Measurements from ENCODE around the gene KIF21B. TPM values are rescaled to one million over a fixed set of nuclear protein-coding genes. Genes with fewer than 3 reads are reported as not detected.

The KIF21B gene
- total RNA-seq, 1 experiment from 2014 or later, result 0.74 TPM

DNA sequence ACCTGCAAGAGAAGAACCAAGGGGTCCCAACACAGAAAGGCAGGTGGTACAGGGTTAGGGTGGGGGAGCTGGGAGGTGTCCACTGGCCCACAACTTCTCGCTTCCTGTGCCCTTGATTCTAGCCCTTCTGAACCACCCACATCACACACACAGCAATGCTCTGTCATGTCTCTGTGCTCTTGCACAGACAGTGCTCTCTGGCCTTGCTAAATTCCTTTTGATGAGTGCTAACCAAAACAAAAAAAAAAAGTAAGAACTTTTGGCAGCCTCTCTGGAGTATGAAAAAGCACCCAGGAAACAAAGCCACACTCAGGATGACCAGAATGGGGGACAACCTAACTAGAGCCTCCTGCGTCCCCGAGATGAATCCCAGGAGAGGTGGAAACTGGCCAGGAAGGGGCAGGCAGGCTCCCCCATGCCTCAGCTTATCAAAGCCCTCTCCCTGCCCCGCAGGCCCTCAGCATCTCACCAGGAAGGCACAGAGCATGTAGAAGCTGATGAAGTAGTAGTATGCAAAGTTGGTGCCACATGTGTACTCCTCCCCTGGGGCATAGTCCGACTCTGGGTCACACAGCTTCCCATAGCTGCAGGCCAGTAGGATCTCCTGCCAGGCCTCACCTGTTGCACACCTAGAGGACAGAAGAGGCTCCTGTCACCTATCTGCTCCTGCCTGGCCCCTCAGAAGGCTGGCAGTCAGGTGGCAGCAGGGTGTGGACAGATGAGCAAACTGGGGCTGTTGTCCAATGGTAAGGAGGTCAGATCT lies 27.2 kb upstream of the KIF21B start:
- in situ Hi-C loops (cut with HindIII; ENCODE audit: low pct_unique_long_range_greater_than_20kb, low sequenced_read_pairs), result no loop called here
- no peak for DNase-seq (ENCODE audit: low read depth, low spot score)

DNA sequence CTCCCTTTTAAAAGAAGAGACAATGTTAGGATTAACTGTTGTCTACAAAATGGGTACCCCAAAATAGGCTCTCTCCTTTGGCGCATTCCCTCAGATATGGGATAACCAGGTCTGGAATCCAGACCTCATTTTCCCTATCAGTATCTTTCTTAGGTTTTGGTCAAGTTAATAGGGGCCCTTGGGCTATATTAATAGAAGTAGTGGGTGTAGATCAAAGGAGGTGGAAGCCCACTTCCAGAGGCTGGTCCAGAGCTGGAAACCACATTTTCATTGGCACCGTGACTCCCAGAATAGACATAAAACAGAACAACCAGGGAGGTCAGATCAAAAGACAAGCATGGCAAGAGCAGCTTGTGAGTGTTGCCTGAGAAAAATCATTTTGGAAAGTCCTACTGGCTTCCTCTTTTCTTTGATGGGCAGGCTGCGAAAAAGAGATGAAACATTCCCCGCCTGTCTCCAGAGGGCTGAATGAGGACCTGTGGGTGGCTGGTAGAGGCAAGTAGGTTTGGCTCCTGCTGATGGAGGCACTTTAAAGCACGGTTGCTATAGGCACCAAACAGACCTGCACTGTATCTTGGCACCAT lies 25.8 kb upstream of the KIF21B start:
- no peak for DNase-seq (ENCODE audit: low read depth, low spot score)
- in situ Hi-C loops (cut with HindIII; ENCODE audit: low pct_unique_long_range_greater_than_20kb, low sequenced_read_pairs), result no loop called here

DNA sequence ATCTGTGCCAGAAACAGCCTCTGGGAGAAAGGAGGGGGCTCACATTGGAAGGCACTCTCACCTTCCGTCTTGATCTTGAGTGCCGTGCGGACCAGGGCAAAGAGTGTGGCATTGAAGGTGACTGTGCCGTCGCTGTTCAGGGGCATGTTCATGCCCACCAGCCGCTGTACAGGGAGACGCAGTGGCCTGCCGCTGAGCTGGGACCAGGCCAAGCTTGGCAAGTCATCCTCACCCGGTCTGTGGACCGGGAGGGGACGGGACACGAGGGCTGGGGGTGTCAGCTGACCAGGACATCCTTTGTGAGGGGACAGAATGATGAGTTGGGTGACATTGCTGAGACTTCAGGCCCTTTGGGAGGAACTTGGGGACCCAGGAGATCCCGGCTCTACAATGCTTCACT lies 25.0 kb upstream of the KIF21B start:
- no peak for DNase-seq (ENCODE audit: low read depth, low spot score)
- in situ Hi-C loops (cut with HindIII; ENCODE audit: low pct_unique_long_range_greater_than_20kb, low sequenced_read_pairs), result no loop called here

DNA sequence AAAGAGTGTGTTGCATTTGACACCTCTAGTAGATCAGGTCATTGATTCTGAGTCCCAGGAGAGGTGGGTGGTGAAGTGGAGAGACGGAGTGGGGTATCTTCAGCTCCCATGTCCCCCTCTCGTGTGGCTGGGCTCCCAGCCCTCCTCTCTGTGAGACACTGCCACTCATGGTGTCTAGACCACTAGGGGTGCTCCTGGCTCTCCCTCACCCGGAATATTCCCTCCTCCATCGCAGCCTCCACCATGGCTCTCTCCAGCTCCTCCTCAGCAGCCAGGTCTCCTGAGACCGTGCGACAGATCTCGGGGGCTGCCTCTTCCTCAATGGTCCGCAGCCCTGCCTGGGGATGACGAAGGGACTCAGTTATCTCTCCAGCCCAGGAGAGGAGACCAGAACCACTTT lies 20.6 kb upstream of the KIF21B start:
- DNase-seq (ENCODE audit: low read depth, low spot score), result no peak
- in situ Hi-C loops (cut with HindIII; ENCODE audit: low pct_unique_long_range_greater_than_20kb, low sequenced_read_pairs), result no loop called here

DNA sequence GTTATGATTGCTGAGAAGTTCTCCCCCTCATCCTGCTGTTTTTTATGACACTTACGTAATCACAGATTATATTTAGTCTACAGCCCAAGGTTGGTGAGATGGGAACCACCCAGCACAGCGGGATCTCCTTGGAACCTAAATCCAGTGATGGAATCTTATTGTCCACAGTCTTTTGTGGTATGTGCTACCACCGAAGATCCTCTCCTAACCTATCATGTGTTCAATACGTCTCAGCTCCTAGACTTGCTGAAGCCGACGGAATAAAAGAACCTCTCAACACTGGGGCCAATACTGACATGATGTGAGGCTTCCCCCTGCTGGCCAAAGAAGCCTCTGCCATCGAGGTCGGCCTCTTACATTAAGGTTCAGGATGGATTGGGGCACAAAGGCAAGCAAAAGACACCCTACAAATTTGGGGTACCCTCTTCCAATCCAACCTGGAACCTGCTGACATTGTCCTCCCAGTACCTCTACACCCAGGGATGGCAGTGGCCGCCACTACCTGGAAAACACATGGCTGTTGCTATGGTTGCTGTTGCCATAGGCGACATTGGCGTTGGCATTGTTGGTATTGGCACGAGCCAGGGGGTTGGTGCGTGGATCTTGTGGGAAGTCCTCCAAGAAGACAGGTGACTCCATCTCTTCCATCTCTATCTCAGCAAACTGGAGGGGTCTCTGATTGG lies 19.4 kb upstream of the KIF21B start:
- peak; percentile 69 for DNase-seq (ENCODE audit: low read depth, low spot score)
- in situ Hi-C loops (cut with HindIII; ENCODE audit: low pct_unique_long_range_greater_than_20kb, low sequenced_read_pairs), result no loop called here

DNA sequence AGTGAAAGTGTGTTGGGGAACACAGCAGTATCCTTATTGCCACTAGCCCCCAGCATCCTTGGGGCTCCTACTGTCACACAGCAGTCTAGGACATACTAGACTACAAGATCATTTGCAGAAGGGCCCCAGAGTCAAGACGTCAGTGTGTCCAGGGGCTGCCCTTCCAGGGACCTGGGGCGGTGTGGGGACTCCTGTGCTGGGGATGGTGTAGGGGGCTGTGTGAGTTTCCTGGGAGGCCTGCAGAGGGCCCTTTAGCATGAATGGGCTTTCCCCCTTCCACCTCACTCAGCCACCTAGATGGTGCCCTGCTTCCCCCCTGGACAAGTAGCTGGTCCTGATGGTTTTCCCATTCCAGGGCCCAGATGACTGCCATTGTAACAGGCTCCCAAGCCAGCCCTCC lies 17.5 kb upstream of the KIF21B start:
- in situ Hi-C loops (cut with HindIII; ENCODE audit: low pct_unique_long_range_greater_than_20kb, low sequenced_read_pairs), result no loop called here
- no peak for DNase-seq (ENCODE audit: low read depth, low spot score)

DNA sequence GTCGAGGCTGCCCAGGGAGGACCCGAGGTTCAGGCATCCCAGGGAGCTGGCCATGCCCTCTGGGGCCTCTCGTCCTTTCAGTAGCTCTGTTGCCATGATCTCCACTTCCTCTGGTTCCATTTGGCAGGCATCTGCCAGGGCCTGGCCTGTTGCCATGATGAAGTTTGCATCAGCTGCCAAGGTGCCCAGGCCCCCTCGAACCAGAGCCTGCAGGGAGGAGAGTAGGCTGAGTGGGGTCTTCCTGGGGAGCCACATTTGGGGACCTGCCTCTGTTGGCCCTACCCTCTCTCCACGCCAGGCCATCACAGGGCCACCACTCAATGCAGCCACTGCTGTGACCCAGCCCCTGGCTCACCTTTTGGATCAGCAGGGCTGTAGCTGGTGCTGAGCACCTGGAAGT lies 16.4 kb upstream of the KIF21B start:
- in situ Hi-C loops (cut with HindIII; ENCODE audit: low pct_unique_long_range_greater_than_20kb, low sequenced_read_pairs), result no loop called here
- DNase-seq (ENCODE audit: low read depth, low spot score), result no peak

DNA sequence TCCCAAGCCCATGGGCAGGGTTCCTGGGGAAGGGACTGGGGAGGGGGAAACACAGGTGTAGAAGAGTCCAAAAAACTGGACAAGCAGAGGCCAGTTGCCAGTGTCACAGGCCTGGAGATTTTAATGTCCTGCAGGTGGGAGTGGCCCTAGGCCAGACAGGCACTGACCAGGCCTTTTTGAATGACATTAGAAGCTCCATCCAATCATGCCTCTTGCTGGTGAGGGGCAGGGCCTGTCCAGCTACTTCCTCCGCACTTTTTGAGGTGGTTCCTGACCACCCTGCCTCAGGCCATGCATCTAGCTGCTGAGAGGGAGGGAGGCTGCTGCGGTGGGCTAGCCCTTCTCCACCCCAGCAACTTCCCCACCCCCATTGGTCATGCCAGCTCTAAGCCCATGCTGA lies 15.9 kb upstream of the KIF21B start:
- no peak for DNase-seq (ENCODE audit: low read depth, low spot score)
- in situ Hi-C loops (cut with HindIII; ENCODE audit: low pct_unique_long_range_greater_than_20kb, low sequenced_read_pairs), result no loop called here

DNA sequence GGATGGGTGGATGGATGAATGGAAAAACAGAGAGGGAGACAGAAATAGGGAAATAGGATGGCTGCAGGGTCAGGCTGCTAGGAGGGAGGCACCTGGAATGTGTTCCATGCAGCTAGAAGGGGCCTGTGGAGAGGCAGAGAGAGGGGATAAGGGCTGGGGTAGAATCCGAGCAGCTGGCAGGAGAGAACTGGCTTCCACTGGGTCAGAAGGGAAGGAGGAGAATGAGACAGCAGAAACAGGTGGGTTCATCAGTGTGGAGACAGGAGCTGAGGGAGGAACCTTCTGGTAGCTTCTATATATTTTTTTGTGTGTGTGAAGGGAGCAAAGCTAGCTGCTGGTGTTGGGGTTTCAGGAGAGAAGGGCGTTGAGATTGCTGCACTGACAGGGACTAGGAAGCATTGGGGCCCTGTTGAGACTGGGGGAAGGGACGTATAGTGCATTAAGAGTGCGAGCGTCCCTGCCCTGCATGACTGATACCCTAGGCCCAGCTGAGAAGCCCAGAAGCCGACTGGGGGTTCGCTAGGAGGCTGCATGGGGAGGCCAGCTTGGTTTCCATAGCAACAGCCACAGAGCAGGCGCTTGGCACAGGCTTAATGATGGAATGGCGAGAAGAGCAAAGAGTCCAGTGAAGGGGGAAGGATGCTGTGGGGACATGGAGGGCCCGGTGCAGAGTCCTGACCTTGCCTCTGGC lies 14.8 kb upstream of the KIF21B start:
- in situ Hi-C loops (cut with HindIII; ENCODE audit: low pct_unique_long_range_greater_than_20kb, low sequenced_read_pairs), result no loop called here
- DNase-seq (ENCODE audit: low read depth, low spot score), result no peak

DNA sequence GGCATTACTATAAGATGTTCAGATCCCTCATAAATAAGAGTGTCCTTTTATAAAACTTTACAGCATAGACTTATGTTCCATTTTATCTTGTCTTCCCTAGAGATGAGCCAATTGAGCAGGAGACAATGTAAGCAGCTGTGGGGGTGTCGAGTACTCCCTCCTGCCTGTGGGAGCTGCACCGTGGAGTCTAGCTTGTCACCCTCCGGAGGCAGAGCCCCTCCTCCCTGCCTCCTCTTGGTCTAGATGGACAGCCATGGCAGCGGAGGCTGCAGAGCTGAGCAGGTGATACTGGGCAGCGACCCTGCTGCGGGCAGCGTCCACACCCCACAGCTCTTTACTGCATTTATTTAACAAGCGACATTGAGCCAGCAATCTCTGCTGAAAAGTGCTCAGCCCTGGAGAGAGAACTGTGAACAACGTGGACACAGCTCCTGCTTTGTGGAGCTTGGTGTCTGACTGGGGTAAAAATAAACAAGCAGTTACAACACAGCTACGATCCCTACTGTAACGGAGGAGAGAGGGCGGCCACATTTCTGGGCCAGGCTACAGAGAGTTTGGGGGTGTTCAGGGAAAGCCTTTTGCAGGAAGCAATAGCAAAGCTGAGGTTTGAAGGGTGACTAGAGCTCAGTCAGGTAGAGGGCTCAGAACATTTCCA lies 12.8 kb upstream of the KIF21B start:
- DNase-seq (ENCODE audit: low read depth, low spot score), result no peak
- in situ Hi-C loops (cut with HindIII; ENCODE audit: low pct_unique_long_range_greater_than_20kb, low sequenced_read_pairs), result no loop called here

DNA sequence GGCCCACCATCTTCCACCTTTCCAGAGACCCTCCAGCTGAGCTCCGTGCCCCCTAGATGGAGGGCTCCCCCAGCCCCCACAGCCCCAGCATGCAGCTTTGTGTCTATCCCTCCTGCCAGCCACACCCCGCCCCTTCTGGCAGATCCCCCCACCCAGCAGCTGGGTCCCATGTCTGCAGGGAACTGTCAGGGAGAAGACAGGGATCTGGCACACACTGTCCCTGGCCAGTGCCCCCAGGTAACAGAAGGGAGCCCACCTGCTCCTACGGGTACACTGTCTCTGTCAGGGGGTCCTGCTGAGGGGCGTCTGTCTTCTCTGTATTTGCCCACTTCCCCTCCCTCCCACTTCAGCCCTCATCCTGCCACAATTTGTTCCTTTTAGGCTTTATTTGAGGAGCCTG lies 11.2 kb upstream of the KIF21B start:
- DNase-seq (ENCODE audit: low read depth, low spot score), result no peak
- in situ Hi-C loops (cut with HindIII; ENCODE audit: low pct_unique_long_range_greater_than_20kb, low sequenced_read_pairs), result no loop called here

DNA sequence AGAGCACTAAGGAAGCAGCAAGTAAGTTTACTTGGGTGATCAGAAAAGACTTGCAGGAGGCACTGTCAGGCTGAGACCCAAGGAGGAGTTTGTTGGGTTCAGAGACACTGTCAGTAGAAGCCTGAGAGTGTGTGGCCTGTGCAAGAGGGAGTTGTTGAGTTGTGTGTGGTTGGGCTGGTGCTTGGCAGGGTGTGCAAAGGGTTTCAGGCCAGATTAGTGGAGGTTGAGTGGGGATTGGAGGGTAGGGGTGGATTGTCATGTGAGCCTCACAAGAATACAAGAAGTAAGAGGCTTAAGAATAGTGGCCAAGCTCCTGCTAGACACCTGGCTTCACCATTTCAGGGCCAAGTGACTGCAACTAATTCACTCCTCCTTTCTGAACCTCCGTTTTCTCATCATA lies 8.9 kb upstream of the KIF21B start:
- DNase-seq (ENCODE audit: low read depth, low spot score), result no peak
- in situ Hi-C loops (cut with HindIII; ENCODE audit: low pct_unique_long_range_greater_than_20kb, low sequenced_read_pairs), result no loop called here

DNA sequence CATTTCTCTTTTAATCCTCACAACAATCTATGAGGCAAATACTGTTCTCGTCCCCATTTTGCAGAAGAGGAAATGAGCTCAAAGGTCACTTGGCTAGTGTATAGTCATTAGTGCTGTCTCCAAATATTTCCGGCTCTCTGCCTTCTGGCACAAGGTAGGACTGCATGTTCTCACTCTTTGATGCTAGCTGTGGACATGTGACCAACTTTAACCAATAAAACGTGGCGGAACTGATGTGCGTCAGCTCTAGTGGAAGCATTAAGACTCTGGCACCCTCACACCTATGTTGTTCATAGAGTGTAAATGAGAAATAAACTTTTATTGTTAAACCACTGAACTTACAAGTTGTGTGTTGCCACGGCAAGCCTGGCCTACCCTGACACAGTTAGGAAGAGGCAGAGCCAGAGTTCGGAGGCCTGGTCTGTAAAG lies 5.0 kb upstream of the KIF21B start:
- in situ Hi-C loops (cut with HindIII; ENCODE audit: low pct_unique_long_range_greater_than_20kb, low sequenced_read_pairs), result no loop called here
- no peak for DNase-seq (ENCODE audit: low read depth, low spot score)

DNA sequence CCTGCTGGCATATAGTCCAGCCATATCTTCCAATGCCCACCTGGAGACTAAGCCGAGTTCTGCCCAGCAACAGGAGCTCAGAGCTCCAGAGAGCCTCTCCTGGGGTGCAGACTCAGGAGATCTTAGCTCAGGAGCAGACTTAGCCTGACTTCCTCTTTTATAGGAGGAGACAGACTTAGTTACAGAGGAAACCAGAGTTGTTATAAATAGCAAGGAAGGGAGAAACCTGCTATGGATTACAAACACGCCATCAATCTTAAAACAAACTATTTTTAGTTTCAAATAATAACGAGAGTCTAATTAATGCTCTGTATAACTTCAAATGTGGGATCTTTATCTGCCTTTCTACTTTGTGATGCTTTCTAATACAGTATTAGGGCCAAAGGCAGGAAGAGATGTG lies 3.3 kb upstream of the KIF21B start:
- no peak for DNase-seq (ENCODE audit: low read depth, low spot score)
- in situ Hi-C loops (cut with HindIII; ENCODE audit: low pct_unique_long_range_greater_than_20kb, low sequenced_read_pairs), result no loop called here

DNA sequence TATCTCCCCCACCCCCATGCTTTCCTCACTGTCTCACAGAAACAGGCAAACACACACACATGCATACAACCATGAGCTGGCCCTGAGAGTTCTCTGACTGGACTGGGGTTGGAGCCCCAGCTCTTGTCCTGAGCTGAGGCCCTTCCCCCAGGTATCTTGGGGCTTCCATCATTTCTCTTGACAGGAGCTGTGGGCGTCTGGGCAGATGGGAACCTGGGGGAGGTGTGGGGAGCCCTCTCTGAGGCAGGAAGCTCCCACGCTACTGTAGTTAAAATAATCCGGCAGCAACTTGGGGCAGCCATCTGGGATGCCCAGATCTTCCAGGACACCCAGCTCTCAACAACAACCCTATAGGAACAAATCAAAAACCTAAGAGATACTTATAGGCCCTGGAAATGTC lies 2.7 kb upstream of the KIF21B start:
- no peak for DNase-seq (ENCODE audit: low read depth, low spot score)
- in situ Hi-C loops (cut with HindIII; ENCODE audit: low pct_unique_long_range_greater_than_20kb, low sequenced_read_pairs), result no loop called here

DNA sequence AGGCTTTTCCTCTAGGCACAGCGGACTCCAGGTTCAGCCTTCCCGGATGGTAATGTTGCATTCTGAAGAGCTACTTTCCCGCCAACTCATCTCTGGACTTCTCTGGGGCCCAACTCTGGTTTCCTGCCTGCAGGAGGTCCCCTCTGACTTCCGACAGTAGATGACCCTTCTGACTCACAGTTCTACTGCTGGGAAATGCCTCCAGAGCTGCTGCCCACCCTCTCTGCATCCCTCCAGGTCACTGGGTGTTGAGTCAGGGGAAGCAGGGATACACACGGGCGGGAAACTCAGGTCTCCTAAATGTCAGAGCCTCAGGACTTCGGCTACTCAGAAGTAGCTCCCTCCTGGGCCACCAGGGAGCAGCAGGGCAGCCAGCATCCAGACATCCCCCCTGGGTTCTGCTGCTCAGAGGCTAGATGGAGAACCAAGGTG lies 2.1 kb upstream of the KIF21B start:
- DNase-seq (ENCODE audit: low read depth, low spot score), result peak; percentile 44
- in situ Hi-C loops (cut with HindIII; ENCODE audit: low pct_unique_long_range_greater_than_20kb, low sequenced_read_pairs), result no loop called here

DNA sequence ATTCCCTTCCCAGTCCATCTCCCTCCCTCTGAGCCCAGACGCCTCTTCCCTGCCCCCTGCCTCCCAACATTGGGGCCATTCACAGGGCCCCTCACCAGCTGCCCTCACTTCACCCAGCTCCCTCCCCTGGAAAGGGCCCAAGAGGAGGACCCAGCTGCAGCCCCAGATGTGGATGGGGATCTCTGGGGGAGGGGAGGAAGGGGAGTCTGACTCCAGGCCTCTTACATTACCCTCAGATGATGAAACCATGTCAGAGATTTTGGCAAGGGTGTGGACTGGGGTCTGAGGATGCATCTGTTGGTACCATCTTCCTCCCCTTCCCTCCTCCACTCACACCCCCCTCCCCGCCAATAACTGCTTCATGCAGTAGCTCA lies 1.1 kb upstream of the KIF21B start:
- DNase-seq (ENCODE audit: low read depth, low spot score), result no peak
- in situ Hi-C loops (cut with HindIII; ENCODE audit: low pct_unique_long_range_greater_than_20kb, low sequenced_read_pairs), result no loop called here
